Activated CD8-positive, alpha-beta T cell treated with anti-CD3 and anti-CD28 coated beads, Interleukin-2, amount 10 ng/mL, durations not matched to agents 7 days and 5 days (primary cell): Measurements from ENCODE around the gene UBTD1. TPM values are rescaled to one million over a fixed set of nuclear protein-coding genes. Genes with fewer than 3 reads are reported as not detected.
A peak's percentile ranks its signal among the peaks of the same experiment; 100 is the strongest.

Source experiments
- ATAC-seq: fragments of 150-1000 bp; cut with Tn5 transposase; one replicate; pipeline ENCODE4 v1.10.0; 2021; ENCODE audit warnings: moderate library complexity
- CTCF ChIA-PET: fragments of 350-600 bp; sonication (Branson Sonifier 250); formaldehyde crosslinking; loops from one replicate; lab custom pipeline; 2021; ENCODE audit warnings: antibody characterized with exemption; lab: Charles Lee
- POLR2A ChIA-PET: fragments of 350-600 bp; sonication (Branson Sonifier 250); formaldehyde crosslinking; loops from one replicate; lab custom pipeline; 2021; ENCODE audit warnings: antibody characterized with exemption; lab: Charles Lee
- DNase-seq: peaks from one replicate; pipeline ENCODE4 v3.0.0-alpha.2; 2020
- H3K27ac Mint-ChIP-seq: one replicate; pipeline ENCODE4 v1.8.0; 2021; ENCODE audit warnings: mild to moderate bottlenecking, mixed read lengths
- H3K27me3 Mint-ChIP-seq: one replicate; pipeline ENCODE4 v1.8.0; 2021; ENCODE audit warnings: low read depth, mixed read lengths
- H3K36me3 Mint-ChIP-seq: one replicate; pipeline ENCODE4 v1.8.0; 2021; ENCODE audit warnings: low read depth, mixed read lengths
- H3K4me1 Mint-ChIP-seq: one replicate; pipeline ENCODE4 v1.8.0; 2021; ENCODE audit warnings: low read depth, mixed read lengths
- H3K4me3 Mint-ChIP-seq: one replicate; pipeline ENCODE4 v1.8.0; 2021; ENCODE audit warnings: mild to moderate bottlenecking, mixed read lengths
- H3K9me3 Mint-ChIP-seq: one replicate; pipeline ENCODE4 v1.8.0; 2022; ENCODE audit warnings: mixed read lengths; ENCODE audit not compliant: insufficient read depth
- total RNA-seq, 2 experiments: library from RNA; stranded (reverse); gene quantifications; one replicate each; pipeline ENCODE4 v1.2.3, GENCODE V29; 2021

The UBTD1 gene
- total RNA-seq, 2 experiments from 2014 or later: 0.58 to 1.1 TPM

GRCh38 chr10:97582169-97582568, 83.4 kb downstream of the UBTD1 start:
- CTCF ChIA-PET: no interaction called here
- POLR2A ChIA-PET: no interaction called here
- no peak overlapping the region for H3K4me3 Mint-ChIP-seq
- ATAC-seq (no peak), DNase-seq (no peak)
- peaks cover 5% of the 10 kb centered on the region for H3K27me3 Mint-ChIP-seq
- H3K4me1 Mint-ChIP-seq: no peaks in the 10 kb centered on the region
- no peaks in the 10 kb centered on the region for H3K9me3 Mint-ChIP-seq
- H3K36me3 Mint-ChIP-seq: no peaks in the 10 kb centered on the region
- no peak overlapping the region for H3K27ac Mint-ChIP-seq

DNA sequence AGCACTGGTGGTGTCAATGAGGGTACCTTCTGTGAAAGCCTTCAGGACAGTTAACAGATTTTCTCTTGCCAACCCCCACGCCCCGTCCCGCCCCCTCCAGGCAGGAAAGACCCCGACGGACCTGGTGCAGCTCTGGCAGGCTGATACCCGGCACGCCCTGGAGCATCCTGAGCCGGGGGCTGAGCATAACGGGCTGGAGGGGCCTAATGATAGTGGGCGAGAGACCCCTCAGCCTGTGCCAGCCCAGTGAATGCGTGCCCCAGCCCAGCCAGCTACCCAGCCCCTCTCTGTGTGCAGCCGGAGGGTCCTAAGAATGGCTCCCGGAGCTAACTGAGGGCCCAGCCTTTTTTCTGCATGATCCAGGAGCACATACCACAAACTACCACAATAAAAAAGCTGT, 84.8 kb downstream of the UBTD1 start:
- H3K9me3 Mint-ChIP-seq: no peaks in the 10 kb centered on the region
- H3K4me3 Mint-ChIP-seq: no peak overlapping the region
- ChIA-PET CTCF (interaction anchor here (3.1 kb wide), 1 partner anchor 11 kb away, joined by 12 read pairs; the partner anchor contains the start of gene ANKRD2), POLR2A (no interaction called here)
- H3K4me1 Mint-ChIP-seq: no peaks in the 10 kb centered on the region
- H3K27ac Mint-ChIP-seq: no peak overlapping the region
- ATAC-seq (no peak), DNase-seq (no peak)
- peaks cover 5% of the 10 kb centered on the region for H3K27me3 Mint-ChIP-seq
- H3K36me3 Mint-ChIP-seq: no peaks in the 10 kb centered on the region

DNA sequence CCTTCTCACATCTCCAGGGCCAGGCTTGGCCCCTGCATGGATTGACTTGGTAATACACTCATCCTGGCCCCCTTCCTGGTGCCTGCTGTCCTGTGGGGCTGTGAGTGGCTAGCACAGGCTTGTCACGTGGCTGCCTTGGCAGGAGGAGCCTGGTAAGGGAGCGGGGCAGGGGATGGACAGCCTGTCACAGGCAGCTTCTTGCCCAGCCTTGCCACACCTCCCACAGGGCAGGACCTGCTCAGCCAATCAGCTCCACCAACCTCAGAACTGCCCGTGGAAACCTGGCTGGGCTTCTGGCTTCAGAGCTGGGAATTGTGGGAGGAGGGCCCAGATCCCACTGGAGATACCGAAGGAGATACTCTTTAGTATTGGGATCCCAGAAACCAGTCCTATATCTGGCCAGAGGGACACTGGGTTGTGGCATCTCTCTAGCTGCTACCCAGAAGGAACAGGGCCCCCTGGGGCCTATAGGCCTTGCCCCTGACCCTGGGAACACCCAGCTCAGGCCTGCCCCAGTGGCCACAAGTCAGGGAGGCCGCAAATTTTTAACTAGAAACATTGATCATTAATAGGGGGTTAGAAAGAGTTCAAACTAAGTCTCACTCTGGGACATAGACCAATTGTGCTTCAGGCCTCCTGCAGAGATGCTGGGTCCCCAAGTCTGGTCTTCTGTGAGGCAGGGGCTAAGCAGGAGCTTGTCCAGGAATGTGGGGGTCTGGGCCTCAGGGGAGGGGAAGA, 85.5 kb downstream of the UBTD1 start, which contains the start of gene HOGA1:
TSS of gene HOGA1 (plus strand) at position 330 of the 738 bp plus-strand sequence. CDS start at position 645, 315 bp downstream.
- H3K4me3 Mint-ChIP-seq: no peak within 1 kb of the TSS
- DNase-seq (no peak), ATAC-seq (no peak)
- H3K4me1 Mint-ChIP-seq: peaks cover 2% of the 10 kb centered on the region
- H3K36me3 Mint-ChIP-seq: no peaks in the 10 kb centered on the region
- CTCF ChIA-PET: interaction anchor here (1.4 to 3.1 kb wide), 2 partner anchors 12 to 30 kb away, joined by 3 to 12 read pairs; partner anchors contain the start of gene ANKRD2
- no peak within 1 kb of the TSS for H3K27ac Mint-ChIP-seq
- no peaks in the 10 kb centered on the region for H3K9me3 Mint-ChIP-seq
- POLR2A ChIA-PET: no interaction called here
- H3K27me3 Mint-ChIP-seq: peaks cover 5% of the 10 kb centered on the region

GRCh38 chr10:97584798-97585438, 86.2 kb downstream of the UBTD1 start:
- peaks cover 5% of the 10 kb centered on the region for H3K4me1 Mint-ChIP-seq
- H3K27me3 Mint-ChIP-seq: peaks cover 5% of the 10 kb centered on the region
- no peaks in the 10 kb centered on the region for H3K36me3 Mint-ChIP-seq
- H3K9me3 Mint-ChIP-seq: no peaks in the 10 kb centered on the region
- ChIA-PET POLR2A (no interaction called here), CTCF (interaction anchor here (1.4 to 3.1 kb wide), 2 partner anchors 13 to 30 kb away, joined by 3 to 12 read pairs; partner anchors contain the start of gene ANKRD2)
- H3K4me3 Mint-ChIP-seq: no peak overlapping the region
- DNase-seq: no peak
- ATAC-seq: no peak
- no peak overlapping the region for H3K27ac Mint-ChIP-seq

GRCh38 chr10:97585439-97585811, 86.7 kb downstream of the UBTD1 start:
- H3K9me3 Mint-ChIP-seq: no peaks in the 10 kb centered on the region
- no peak overlapping the region for H3K27ac Mint-ChIP-seq
- ATAC-seq (no peak), DNase-seq (no peak)
- ChIA-PET CTCF (interaction anchor here (1.4 to 3.1 kb wide), 2 partner anchors 13 to 31 kb away, joined by 3 to 12 read pairs; partner anchors contain the start of gene ANKRD2), POLR2A (no interaction called here)
- H3K27me3 Mint-ChIP-seq: peaks cover 5% of the 10 kb centered on the region
- H3K4me1 Mint-ChIP-seq: peaks cover 10% of the 10 kb centered on the region
- H3K36me3 Mint-ChIP-seq: no peaks in the 10 kb centered on the region
- no peak overlapping the region for H3K4me3 Mint-ChIP-seq

- ChIA-PET POLR2A (no interaction called here), CTCF (no interaction called here)
- no peak for ATAC-seq
- no peak overlapping the region for H3K4me3 Mint-ChIP-seq
- no peaks in the 10 kb centered on the region for H3K36me3 Mint-ChIP-seq
- H3K27ac Mint-ChIP-seq: no peak overlapping the region
- no peak for DNase-seq
- H3K27me3 Mint-ChIP-seq: peaks cover 5% of the 10 kb centered on the region
- peaks cover 20% of the 10 kb centered on the region for H3K4me1 Mint-ChIP-seq
- H3K9me3 Mint-ChIP-seq: no peaks in the 10 kb centered on the region
Observed at GRCh38 chr10:97587183-97587582, 88.5 kb downstream of the UBTD1 start.

DNA sequence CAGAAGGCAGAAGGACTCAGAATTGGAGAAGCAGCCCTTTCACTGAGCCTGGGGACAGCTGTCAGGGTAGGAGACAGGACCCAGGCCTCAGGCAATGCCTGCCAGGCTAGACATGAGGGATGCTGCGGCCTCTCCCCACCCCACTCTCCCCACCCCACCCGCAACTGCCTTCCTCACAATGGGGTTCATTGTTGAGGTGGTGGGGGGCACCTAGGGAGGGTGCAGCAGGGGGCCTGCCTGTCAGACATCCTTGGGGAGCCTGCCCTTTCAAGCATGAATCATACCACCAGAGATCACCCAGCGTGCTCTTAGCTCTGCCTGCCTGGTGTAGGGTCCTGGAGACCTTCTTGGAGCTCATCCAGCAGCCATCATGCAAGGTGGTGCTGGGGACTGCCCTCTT, 90.8 kb downstream of the UBTD1 start, which contains the start of gene C10orf62:
TSS of gene C10orf62 (plus strand) at position 243 of the 400 bp plus-strand sequence. CDS start 177 bp downstream, outside the sequence.
- H3K4me1 Mint-ChIP-seq: peaks cover 20% of the 10 kb centered on the region
- H3K27me3 Mint-ChIP-seq: peaks cover 5% of the 10 kb centered on the region
- no peaks in the 10 kb centered on the region for H3K9me3 Mint-ChIP-seq
- CTCF ChIA-PET: interaction anchor here (1.1 kb wide), 1 partner anchor 18 kb away, joined by 5 read pairs; the partner anchor contains the start of gene ANKRD2
- H3K36me3 Mint-ChIP-seq: no peaks in the 10 kb centered on the region
- no peak for ATAC-seq
- POLR2A ChIA-PET: no interaction called here
- peak within 1 kb of the TSS; percentile 36 for H3K4me3 Mint-ChIP-seq
- H3K27ac Mint-ChIP-seq: peak within 1 kb of the TSS; percentile 35
- no peak for DNase-seq

GRCh38 chr10:97590082-97590747, 91.5 kb downstream of the UBTD1 start:
- H3K9me3 Mint-ChIP-seq: no peaks in the 10 kb centered on the region
- ChIA-PET POLR2A (no interaction called here), CTCF (interaction anchor here (1.1 kb wide), 1 partner anchor 18 kb away, joined by 5 read pairs; the partner anchor contains the start of gene ANKRD2)
- ATAC-seq: peak; percentile 76
- peak; percentile 76 for DNase-seq
- H3K4me3 Mint-ChIP-seq: peak overlapping the region; percentile 36
- H3K4me1 Mint-ChIP-seq: peaks cover 20% of the 10 kb centered on the region
- peak overlapping the region; percentile 35 for H3K27ac Mint-ChIP-seq
- no peaks in the 10 kb centered on the region for H3K36me3 Mint-ChIP-seq
- peaks cover 5% of the 10 kb centered on the region for H3K27me3 Mint-ChIP-seq

DNA sequence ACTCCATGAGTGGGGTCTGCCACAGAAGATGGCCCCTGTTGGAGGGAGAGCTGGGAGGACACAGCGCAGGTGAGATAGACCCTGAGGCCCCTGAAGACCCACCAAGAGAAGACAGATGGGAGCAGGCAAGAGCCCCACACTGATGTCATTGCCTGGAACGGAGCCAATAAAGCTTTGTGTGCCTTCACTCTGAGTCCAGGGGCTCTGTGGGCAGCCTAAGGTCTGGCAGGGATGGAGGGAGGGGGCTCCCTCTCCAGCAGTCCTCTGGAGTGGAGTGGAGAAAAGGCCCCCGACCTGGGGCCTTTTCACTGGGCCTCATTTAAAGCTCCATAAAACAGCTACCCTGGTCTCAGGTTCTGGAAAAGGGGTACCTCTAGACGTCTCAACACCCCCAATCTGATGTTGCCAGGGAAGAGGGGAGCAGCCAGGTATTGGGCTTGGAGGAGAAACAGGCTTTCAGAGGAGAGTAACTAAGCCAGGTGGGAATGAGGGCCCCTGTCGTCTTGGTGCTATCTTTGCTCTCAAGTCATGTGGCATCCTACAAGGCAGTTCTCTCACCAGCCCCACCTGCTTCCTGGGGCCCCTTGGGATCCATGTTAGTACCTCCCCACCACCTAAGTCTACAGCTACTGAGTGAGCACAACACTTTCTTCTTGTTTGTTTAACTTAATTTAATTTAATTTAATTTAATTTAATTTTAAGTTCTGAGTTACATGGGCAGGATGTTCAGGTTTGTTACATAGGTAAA, 92.2 kb downstream of the UBTD1 start:
- H3K4me3 Mint-ChIP-seq: peak overlapping the region; percentile 36
- CTCF ChIA-PET: interaction anchor here (0.5 to 1.1 kb wide), 2 partner anchors 19 to 75 kb away, joined by 3 to 5 read pairs; partner anchors contain the start of gene ANKRD2
- POLR2A ChIA-PET: no interaction called here
- ATAC-seq (no peak), DNase-seq (no peak)
- H3K4me1 Mint-ChIP-seq: peaks cover 20% of the 10 kb centered on the region
- H3K27me3 Mint-ChIP-seq: peaks cover 5% of the 10 kb centered on the region
- H3K27ac Mint-ChIP-seq: no peak overlapping the region
- no peaks in the 10 kb centered on the region for H3K36me3 Mint-ChIP-seq
- no peaks in the 10 kb centered on the region for H3K9me3 Mint-ChIP-seq

DNA sequence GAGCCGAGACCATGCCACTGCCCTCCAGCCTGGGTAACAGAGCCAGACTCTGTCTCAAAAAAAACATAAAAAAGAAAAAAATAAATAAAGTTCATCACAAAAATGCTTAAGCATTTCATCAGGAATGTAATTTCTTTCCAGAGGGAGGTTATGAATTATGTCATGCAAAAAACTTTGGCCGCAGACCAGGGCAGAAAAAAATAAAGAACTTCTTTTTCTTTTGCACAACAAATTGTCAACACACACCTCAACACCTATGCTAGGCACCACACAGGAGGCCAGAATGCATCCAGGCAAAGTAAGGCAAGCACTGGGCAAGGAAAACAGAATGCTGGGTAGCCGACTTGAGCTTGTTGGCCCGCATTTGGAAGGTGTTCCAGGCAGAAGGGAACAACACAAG, 94.7 kb downstream of the UBTD1 start:
- Mint-ChIP-seq H3K27me3 (no peaks in the 10 kb centered on the region), H3K4me3 (no peak overlapping the region), H3K36me3 (no peaks in the 10 kb centered on the region), H3K4me1 (peaks cover 20% of the 10 kb centered on the region), H3K27ac (no peak overlapping the region), H3K9me3 (no peaks in the 10 kb centered on the region)
- ChIA-PET CTCF (interaction anchor here (2.7 kb wide), 1 partner anchor 21 kb away, joined by 8 read pairs; the partner anchor contains the start of gene ANKRD2), POLR2A (no interaction called here)
- no peak for DNase-seq
- no peak for ATAC-seq
